ENCODE data around the gene ERG.

Gene ERG

DNA sequence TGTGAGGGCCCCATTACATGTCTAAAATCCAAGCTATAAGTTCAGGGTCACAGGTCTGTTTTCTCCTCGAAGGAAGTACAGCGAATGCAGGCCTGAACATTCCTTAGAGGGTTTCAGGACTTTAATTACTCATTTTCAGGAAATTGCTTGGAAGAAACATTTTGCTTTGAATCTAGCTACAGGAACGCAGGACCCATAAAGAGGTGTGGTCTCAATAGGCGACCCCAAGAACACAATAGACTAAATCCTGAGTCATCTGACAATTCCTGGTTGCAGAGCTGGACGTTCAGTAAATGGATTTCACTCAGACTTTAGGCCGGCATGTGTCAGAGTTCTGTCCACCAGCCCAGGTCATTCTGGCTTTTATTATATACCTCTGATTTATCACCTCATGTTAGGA lies 1.0 kb upstream of the ERG start:
- DNase-seq (ENCODE audit: low spot score) = no peak

DNA sequence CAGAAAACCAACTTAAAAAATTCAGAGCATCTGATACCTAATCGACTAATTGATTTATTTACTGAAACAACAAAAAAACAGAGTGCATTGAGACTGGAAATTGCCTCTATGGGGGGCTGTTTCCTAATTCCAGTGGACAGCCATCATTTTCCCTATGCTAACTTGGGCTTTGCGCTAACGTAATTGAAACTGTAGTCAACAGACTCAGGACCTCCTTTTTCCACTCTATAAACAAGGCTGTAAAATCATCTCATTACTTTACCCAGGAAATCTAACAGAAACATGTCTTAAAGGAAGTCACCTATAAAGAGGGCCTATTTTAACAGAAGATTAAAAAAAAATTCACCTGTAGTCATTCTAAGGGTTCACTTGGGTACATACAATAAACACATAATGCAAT lies 2.1 kb downstream of the ERG start:
- no peak for DNase-seq (ENCODE audit: low spot score)

DNA sequence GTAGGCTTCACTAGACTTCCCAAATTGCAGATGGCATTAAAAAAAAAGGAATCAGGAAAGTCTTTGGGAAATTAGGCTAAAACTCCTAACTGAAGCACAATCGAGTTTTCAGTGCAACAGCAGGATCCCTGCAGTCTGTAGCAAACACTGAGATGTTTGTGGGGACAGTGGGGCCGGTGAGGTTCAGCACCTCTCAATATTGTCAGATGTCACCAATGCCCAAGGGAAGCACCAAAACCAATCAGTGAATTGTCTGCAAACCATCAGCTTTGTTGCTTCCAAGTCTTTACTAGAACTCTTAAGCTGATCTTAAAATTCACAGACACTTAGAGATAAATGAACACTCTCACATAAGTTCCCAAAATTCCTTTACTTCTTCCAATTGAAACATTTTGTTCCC lies 2.6 kb downstream of the ERG start:
- no peak for DNase-seq (ENCODE audit: low spot score)

DNA sequence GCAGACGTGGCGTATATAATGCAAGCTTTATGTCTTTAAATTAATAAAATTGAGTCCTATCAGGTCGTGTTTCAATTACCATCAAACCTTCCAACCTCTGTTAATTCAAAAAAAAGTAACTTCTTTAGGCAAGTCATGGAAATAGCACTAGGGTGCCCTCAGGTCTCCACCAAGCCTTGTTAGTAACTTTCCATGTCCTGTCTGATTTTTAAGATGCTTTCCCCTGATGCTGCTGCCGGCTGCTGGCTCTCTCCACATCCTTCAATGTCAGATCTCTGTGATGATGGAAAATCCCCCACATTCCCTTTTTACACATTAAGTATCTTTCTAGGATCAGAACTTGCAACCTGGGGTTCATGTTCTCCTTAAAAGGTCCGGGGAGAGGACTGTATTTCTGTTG lies 3.0 kb downstream of the ERG start:
- no peak for DNase-seq (ENCODE audit: low spot score)

DNA sequence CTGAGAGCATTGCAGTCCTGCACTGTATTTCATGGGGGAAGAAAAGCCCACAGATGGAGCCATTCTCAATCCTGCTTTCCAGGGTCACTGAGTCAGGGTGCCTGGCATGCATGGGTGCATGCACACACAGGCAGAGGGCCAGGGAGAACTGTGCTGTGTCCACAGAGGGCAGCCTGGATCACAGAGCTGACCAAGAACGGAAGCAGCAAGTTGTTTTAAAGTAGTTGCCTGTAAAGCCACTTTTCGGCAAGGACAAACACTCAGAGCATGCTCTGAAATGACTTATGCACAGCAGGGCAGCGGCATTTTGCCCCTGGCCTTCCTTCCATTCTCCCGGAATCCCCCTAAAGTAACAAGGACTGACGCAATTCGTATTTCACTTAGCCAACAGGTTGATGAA lies 3.6 kb downstream of the ERG start:
- no peak for DNase-seq (ENCODE audit: low spot score)

DNA sequence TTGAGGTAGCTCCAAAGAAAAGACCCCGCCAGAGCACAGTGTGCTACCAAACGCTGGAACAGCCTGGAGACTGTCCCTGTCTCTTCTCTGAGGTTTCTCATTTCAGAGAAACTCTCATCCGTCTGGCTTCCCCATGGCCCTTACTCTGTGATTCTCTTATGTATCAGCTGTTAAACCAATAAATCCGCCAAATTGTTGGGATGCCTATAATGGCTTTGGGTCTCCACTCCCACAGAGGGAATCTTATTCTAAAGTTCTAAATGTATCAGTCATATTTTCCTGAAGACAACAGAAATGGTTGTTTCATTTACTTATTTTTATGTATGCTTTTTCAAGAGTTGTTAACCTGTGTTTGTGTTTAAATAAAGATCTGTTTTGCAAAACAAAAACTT lies 4.0 kb downstream of the ERG start:
- DNase-seq (ENCODE audit: low spot score) = no peak

DNA sequence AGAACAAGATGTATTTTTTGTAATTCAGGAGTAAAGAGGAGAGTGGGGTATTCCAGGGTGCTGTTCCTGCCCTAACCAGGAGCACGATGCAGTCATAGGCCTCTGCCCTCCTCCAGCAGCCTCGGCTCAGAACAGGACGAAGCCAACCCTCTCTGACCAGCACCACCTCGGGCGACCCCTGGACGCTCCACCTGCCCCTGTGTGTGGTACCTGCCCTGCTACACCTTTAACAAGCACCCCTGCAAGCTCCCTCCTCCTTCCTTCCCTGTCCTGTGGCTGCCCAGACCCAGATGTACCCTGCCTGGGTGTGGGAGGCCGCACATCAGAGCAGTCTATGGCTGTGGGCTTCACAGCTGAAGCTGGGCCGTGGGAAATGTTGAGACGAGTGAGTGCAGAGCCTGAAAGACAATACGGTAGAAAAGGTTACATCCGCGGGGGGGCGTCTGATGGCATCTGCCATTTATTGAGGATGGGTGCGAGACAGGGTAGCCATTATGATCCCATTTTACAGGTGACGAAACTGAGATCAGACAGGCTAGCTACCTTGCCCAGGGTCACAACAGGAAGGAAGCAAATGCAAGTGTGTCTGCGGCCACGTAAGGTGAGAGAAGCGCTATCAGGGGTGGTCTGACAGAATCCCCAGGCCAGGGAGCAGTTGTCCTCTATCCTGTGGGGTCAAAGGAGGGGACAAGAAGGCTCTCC lies 4.6 kb downstream of the ERG start:
- DNase-seq (ENCODE audit: low spot score) = no peak

DNA sequence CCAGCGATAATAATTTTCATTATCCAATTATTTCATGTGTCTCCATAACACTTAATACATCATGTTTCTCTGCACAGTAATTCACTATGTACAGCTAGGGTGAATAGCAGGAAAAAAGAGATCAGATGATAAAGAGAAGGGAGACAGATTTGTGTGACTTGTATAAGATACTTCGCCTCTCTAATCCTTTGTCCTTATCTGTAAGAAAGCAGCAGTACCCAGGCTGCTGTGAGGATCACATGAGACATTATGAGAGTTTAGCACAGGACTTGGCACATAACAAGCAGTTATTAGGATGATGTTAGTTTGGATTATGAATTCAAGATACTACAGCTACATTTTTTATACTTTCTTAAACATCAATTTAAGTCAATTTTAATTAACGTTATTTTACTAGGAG lies 6.3 kb downstream of the ERG start:
- no peak for DNase-seq (ENCODE audit: low spot score)

DNA sequence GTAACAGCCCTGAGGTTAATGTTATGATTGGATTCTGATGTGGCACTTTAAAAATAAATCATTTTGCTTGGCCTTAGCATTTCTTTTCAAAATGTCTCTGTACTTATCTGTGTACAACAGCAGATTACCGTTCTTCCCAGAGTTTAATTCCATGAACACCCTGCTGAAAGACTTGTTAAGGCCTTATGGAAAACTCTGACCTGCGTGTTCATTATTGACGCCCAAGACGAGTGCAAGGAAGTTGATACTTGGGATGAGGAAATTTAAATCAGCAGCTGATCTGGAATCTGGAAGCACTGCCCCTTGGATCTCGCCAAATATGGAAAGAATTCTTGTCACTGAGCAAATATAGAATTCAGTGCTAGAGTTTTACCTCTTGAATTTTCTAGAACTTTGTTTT lies 6.7 kb downstream of the ERG start:
- no peak for DNase-seq (ENCODE audit: low spot score)

DNA sequence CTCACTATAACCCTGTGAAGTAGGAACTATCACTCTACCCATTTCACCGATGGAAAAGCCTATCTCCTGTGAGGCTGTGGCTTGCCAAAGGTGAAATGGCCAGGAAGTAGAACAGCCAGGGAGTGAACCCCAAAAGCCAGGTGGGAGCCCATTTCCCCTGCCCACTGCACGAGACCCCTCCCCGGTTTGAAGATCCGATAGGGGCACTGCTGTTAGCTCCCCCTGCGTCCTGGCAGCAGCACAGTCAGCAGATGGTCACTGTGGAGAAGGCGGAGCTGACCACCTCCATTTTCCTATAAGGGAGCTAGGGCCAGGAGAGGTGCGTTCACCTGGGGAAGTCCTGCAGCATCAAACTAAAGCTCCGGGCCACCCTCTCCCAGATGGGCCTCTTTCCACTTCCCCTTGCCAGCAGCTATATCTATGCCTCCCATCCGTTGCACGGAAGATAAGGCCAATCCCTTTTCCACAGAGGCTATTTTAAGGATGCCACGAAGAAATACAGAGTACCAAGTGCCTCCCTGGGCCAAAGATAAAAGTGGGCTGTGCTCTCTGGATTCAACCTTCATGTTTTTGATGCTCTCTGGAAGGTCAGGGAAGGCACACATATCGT lies 7.8 kb downstream of the ERG start:
- no peak for DNase-seq (ENCODE audit: low spot score)

DNA sequence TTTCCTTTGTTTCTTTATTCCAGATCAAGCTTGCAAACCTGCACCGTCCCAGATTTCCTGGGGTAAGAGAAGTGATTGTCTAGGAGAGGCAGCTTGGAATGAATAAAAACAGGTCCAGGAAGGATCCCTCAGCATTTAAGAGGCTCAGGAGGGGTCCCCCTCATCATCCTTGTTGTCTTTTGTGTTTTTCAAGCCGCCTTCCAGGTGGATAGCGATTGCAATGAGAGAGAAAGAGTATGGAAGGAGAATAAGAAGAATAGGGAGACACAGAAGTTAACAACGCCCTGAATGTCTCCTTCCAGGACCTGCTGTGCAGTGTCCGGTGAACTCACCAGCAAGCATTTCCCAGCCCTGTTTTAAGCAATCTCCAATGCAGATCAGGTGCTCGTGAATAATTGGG lies 8.5 kb downstream of the ERG start:
- no peak for DNase-seq (ENCODE audit: low spot score)

DNA sequence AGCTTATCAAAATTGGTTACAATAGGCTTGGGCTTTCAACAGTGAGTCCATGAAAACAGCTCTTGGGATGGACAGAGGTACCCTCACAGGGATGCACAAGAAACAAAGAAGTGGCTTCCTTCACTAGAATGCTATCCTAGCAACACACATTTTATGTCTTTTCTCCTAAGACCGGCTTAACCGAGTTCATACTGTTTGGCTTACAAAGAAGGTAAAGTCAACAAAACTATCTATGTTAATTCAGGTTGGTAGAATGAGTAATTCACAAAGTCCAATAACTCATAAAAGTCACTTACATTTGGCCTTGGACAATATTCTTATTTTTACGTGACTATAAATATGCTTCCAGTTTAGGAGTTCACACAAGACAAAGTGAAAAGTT lies 9.0 kb downstream of the ERG start:
- DNase-seq (ENCODE audit: low spot score) = no peak

DNA sequence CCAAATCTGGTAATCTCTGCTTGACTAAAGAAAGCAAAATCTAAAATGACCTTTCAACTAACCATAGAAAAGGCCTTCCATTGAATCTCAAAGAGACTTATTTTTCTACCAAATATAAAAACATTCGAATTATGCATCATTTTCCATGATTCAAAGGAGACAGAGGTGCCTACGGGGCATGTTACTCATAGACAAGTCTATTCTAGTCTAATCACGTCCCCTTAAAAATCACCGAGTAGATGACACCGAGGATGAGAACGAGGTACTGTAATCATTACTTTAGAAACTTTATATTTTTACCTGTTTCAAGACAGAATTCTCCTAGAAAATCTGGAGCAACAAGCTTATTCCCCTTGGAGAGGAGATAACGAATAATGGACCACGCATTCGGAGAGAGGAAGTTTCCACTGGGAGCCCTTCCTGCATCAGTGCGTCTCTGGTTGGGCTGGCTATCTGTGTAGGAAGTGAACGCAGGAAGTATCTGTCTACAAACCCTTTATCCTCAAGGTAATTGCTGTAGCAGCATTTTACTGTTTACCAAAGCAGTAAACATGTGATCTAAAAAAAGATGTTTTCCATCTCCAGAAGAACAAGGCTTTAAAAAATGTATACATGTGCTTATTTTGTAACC lies 9.5 kb downstream of the ERG start:
- DNase-seq (ENCODE audit: low spot score) = no peak

DNA sequence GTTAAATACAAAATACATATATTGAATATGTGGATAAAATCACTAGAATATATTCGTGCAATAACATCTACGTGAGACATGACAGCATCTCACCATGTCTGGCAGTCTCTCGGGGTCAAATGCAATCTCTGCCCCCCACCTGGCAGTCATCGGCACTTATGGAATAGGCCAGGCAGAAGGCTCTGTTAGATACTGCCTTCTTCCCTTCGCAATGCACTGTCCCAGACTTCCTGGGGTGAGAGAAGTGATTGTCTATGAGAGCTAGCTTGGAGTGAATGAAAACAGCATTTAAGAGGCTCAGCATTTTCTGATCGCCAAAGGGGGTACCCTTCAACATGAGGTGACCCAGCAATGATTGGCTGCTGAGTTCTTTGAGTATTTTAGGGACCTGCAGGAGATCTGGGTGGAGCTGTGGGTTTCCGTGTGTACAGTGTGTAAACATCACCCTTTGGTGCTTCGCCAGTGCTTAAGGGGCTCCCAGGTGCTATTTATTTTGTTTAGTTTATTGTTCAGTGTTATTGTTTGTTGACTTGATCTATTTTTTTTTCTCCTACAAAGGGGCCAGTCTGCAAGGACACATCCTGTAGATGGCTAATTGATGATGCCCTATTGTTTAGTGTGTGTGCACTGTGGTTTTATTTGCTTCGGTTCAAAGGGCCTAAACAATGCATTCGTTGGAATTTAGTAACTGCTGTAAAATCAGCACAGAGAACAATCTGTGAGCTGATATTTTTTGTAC lies 10.2 kb downstream of the ERG start:
- no peak for DNase-seq (ENCODE audit: low spot score)

DNA sequence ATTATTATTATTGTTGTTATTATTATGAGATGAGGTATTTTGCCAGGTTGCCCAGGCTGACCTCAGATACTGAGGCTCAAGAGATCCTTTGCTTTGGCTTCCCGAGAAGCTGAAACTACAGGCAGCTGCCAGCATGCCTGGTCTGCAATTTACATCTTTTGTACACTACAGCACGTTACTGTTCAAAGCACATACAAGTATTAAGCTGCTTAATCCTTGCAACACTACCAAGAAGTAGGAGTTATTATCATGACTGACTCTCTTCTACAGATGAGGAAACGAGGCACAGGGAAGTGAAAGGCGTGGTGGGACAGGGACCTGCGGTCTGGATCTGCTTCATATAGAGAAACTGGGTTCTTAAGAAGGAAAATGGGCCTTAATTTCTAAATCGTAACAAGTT lies 11.6 kb downstream of the ERG start:
- no peak for DNase-seq (ENCODE audit: low spot score)

DNA sequence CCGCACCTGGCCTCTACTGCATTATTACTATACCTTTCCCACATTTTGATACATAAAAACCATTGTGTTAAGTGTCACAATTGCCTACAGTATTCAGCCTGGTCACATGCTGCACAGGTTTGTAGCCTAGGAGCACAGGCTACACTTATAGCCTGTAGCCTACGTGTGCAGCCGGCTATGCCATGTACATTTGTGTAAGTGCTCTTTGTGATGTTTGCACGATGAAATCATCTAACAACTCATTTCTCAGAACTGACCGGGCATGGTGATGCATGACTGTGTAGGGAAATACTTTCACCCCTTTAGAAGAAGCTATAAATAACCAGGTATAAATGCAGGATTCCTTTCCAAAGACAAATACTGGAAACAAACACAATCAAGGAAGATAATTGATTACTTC lies 12.1 kb downstream of the ERG start:
- no peak for DNase-seq (ENCODE audit: low spot score)

DNA sequence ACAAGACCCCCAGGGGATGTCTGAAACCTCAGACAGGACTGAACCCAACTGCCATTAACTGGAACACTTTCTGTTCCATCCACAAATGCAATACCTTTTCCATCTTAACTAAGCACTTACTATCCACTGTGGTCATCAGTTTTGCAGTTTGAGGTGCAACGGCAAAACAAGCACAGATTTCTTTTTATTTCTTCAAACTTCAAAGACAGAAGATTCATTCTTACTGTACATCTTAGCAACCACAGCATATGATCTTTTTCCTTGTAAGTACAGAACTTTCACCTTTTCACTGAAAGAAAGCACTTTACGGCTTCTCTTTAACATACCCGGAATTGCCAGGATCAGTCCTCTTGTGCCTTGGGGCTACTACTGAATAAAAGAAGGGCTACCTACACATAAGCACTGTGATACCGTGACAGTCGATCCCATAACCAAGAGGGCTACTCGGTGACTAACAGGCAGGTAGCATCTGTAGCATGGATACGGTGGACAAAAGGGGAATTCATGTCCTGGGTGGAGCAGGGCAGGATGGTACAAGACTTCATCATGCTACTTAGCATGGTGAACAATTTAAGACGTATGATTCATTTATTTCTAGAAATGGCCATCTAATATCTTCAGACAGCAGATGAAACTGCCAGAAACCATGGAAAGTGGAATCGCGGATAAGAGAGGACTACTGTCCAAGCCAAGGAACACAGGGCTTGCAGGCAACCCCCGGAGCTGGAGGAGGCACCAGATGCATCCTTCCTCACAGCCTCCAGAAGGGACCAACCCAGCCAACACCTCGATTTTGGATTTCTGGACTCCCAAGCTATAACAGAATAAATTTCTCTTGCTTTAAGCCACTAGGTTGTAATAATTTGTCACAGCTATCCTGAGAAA lies 18.4 kb downstream of the ERG start:
- DNase-seq (ENCODE audit: low spot score) = no peak

DNA sequence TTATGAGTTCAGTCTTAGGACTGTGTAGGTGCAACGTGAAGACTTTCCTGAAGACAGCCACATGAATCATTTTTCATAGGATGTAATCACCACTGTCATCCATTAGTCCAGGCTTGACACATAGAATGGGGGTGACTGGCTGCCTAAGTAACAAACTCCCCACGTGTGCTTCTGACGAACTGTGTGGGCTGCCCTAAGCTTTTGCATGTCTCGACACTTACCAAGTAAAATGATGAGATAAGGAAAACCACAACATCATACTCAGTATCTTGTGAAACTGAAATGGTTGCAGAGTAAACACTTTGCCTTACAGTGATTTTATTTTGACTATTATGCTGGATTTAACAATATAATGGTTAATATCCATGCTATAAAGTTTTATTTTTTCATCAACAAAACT lies 19.5 kb downstream of the ERG start:
- no peak for DNase-seq (ENCODE audit: low spot score)

DNA sequence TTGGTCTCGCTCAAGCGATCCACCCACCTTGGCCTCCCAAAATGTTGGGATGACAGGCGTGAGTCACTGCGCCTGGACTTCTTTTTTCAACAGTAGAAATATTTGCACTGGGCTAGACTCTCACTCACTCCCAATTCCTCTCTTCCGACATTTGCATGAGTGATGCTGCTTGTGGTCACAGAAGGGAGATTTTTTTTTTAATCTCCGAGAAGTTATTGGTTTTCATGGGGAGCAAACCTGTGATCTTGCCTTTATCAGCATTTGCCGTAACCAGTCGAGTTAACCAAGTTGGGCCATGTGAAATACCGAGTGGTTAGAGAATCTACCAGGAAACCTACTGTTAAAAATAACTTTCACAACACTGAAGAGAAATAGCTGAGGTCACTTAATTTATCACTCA lies 21.1 kb downstream of the ERG start:
- no peak for DNase-seq (ENCODE audit: low spot score)

DNA sequence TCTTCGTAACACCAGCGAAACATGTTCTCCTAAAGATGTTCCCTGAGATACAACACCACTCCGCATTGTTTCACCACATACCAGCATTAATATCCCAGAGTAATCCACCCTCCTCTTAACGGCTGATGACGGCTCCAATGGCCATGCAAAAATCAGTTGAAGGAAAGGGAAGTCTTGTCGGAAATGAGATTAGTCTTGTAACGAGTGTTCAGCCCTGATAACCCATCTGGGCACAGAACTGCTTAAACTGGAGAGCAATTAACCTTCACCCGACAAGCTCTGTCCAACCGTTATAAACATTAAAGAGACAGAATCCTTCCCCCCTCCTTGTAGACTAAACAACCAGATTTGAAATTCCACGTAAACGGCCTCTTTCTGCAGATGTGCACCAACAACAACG lies 21.9 kb downstream of the ERG start:
- DNase-seq (ENCODE audit: low spot score) = no peak

DNA sequence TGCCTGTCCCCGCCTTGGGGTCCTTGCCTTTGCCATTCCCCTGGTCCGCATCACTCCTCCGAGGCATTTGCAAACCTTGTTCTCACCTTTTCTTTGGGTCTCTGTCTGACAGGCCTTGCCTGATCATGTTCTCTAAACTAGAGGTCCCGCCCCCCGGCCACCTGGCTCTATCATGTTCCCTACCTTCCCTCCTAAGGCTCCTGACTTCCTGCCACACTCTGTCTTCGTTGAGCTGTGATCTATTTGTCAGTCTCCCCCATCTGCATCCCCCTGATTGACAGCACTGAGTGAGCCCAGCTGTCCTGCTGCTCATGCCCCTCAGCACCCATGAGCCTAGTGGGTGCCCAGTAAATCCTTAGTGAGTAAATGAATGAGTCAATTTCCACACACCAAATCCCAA lies 22.8 kb downstream of the ERG start:
- DNase-seq (ENCODE audit: low spot score) = no peak

DNA sequence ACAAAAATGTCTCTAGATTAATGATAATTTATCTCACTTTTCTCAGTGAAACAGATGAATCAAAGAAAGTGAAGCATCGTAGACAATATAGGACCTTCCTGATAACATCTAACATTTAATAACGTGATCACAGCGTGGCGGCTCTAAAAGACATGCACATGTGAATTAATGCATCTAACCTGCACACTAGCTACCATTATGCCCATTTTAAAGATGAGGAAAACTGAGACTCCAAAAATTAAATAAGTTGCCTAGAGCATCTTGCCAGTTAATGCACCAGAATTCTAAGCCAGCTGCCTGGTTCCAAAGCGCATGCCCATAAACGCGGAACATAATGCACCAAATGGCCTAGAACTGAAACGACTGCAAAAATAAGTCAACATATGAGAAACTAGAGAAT lies 23.5 kb downstream of the ERG start:
- DNase-seq (ENCODE audit: low spot score) = no peak
